Activated CD8-positive, alpha-beta memory T cell treated with anti-CD3 and anti-CD28 coated beads for 4 hours (primary cell): Measurements from ENCODE around the gene KCNK3.

Experiments
- DNase-seq, 2 donors: peaks; one replicate each; pipeline ENCODE4 v3.0.0-alpha.2; 2020; ENCODE audit warnings: low read depth in 2 of 2

Gene KCNK3

GRCh38 chr2:26687801-26688200 lies 4.7 kb upstream of the KCNK3 start:
- DNase-seq: no peak

- no peak for DNase-seq
Measured at GRCh38 chr2:26691161-26691560, 1.4 kb upstream of the KCNK3 start.

- DNase-seq: no peak
Measured at GRCh38 chr2:26691881-26692278, 642 bp upstream of the KCNK3 start.

GRCh38 chr2:26692897-26693849 lies 651 bp downstream of the KCNK3 start:
- no peak for DNase-seq

GRCh38 chr2:26694001-26694400 lies 1.5 kb downstream of the KCNK3 start:
- no peak for DNase-seq

GRCh38 chr2:26696351-26696816 lies 3.9 kb downstream of the KCNK3 start:
- no peak for DNase-seq

GRCh38 chr2:26697425-26697824 lies 4.9 kb downstream of the KCNK3 start:
- DNase-seq: no peak

GRCh38 chr2:26699295-26699694 lies 6.8 kb downstream of the KCNK3 start:
- DNase-seq: no peak

GRCh38 chr2:26700078-26700477 lies 7.6 kb downstream of the KCNK3 start:
- DNase-seq: no peak

- DNase-seq: no peak
Measured at GRCh38 chr2:26701596-26701995, 9.1 kb downstream of the KCNK3 start.

- no peak for DNase-seq
Measured at GRCh38 chr2:26702025-26702424, 9.5 kb downstream of the KCNK3 start.

GRCh38 chr2:26704441-26704977 lies 12.0 kb downstream of the KCNK3 start:
- no peak for DNase-seq

- no peak for DNase-seq
Measured at GRCh38 chr2:26705126-26705525, 12.6 kb downstream of the KCNK3 start.

GRCh38 chr2:26706093-26706492 lies 13.6 kb downstream of the KCNK3 start:
- no peak for DNase-seq

GRCh38 chr2:26706616-26707473 lies 14.3 kb downstream of the KCNK3 start:
- no peak for DNase-seq

- no peak for DNase-seq
Measured at GRCh38 chr2:26707747-26708146, 15.2 kb downstream of the KCNK3 start.

GRCh38 chr2:26708457-26708856 lies 15.9 kb downstream of the KCNK3 start:
- DNase-seq: no peak

GRCh38 chr2:26709323-26710110 lies 17.0 kb downstream of the KCNK3 start:
- no peak for DNase-seq

- DNase-seq: no peak
Measured at GRCh38 chr2:26710145-26710544, 17.6 kb downstream of the KCNK3 start.

GRCh38 chr2:26710743-26711456 lies 18.4 kb downstream of the KCNK3 start:
- no peak for DNase-seq
